Measurements from ENCODE around the gene PLK5. TPM values are rescaled to one million over a fixed set of nuclear protein-coding genes. Genes with fewer than 3 reads are reported as not detected.

The PLK5 gene
- total and polyA plus RNA-seq, 7 donors = 0.32 to 0.36 TPM; not detected in 5

- intact Hi-C loops (cut with DNase I) = no loop called here
- Histone ChIP-seq H3K36me3 (peaks cover 18 to 83% (median 48%) of the 10 kb centered on the region in 4 donors), H3K27ac (no peak overlapping the region)
Observed at GRCh38 chr19:1580382-1580781, 56.5 kb downstream of the PLK5 start.

GRCh38 chr19:1580957-1581356 is 57.1 kb downstream of the PLK5 start:
- Histone ChIP-seq H3K9me3 (no peaks in the 10 kb centered on the region), H3K27me3 (no peaks in the 10 kb centered on the region), H3K4me3 (no peak overlapping the region), H3K4me1 (no peaks in the 10 kb centered on the region), H3K36me3 (peaks cover 18 to 86% (median 48%) of the 10 kb centered on the region in 4 donors), H3K27ac (no peak overlapping the region)
- TF ChIP-seq POLR2AphosphoS5 (IDR thresholded peaks at IDR 0.05) (no peak), POLR2A (IDR thresholded peaks at IDR 0.05) (no peak), EP300 (IDR thresholded peaks at IDR 0.05) (no peak), CTCF (IDR thresholded peaks at IDR 0.05) (no peak)
- no peak for DNase-seq
- WGBS, 2 donors = 96 to 97% methylated on average over 22 of the region's 22 CpGs
- intact Hi-C loops (cut with DNase I) = no loop called here

More at GRCh38 chr19:1580382-1580781, 56.5 kb downstream of the PLK5 start:
- WGBS, 2 donors = 94 to 95% methylated on average over 20 of the region's 20 CpGs
- Histone ChIP-seq H3K27me3 (no peaks in the 10 kb centered on the region), H3K4me3 (no peak overlapping the region), H3K4me1 (no peaks in the 10 kb centered on the region), H3K9me3 (no peaks in the 10 kb centered on the region)
- TF ChIP-seq POLR2AphosphoS5 (IDR thresholded peaks at IDR 0.05) (no peak), EP300 (IDR thresholded peaks at IDR 0.05) (no peak), CTCF (IDR thresholded peaks at IDR 0.05) (no peak), POLR2A (IDR thresholded peaks at IDR 0.05) (no peak)
- no peak for DNase-seq

GRCh38 chr19:1582201-1582600 is 58.3 kb downstream of the PLK5 start:
- intact Hi-C loops (cut with DNase I) = no loop called here
- no peak overlapping the region for H3K27ac ChIP-seq
- H3K27me3 ChIP-seq = no peaks in the 10 kb centered on the region
- H3K4me3 ChIP-seq = no peak overlapping the region
- peaks cover 0 to 3% (median 0%) of the 10 kb centered on the region in 4 donors for H3K4me1 ChIP-seq
- 52 to 82% methylated on average over 9 of the region's 9 CpGs for WGBS, 2 donors
- peaks cover 18 to 76% (median 48%) of the 10 kb centered on the region in 4 donors for H3K36me3 ChIP-seq
- no peaks in the 10 kb centered on the region for H3K9me3 ChIP-seq
- TF ChIP-seq POLR2A (IDR thresholded peaks at IDR 0.05) (no peak), POLR2AphosphoS5 (IDR thresholded peaks at IDR 0.05) (no peak)
- DNase-seq = no peak

GRCh38 chr19:1584500-1585242 is 60.8 kb downstream of the PLK5 start:
- intact Hi-C loops (cut with DNase I) = no loop called here
- H3K27me3 ChIP-seq = no peaks in the 10 kb centered on the region
- 92 to 97% methylated on average over 87 of the region's 87 CpGs for WGBS, 2 donors
- no peaks in the 10 kb centered on the region for H3K9me3 ChIP-seq
- no peak for DNase-seq
- TF ChIP-seq CTCF (IDR thresholded peaks at IDR 0.05) = no peak
- TF ChIP-seq POLR2AphosphoS5 (IDR thresholded peaks at IDR 0.05) = no peak
- TF ChIP-seq EP300 (IDR thresholded peaks at IDR 0.05) = no peak
- TF ChIP-seq POLR2A (IDR thresholded peaks at IDR 0.05) = no peak
- peaks cover 18 to 54% (median 39%) of the 10 kb centered on the region in 4 donors for H3K36me3 ChIP-seq
- peaks cover 0 to 8% (median 0%) of the 10 kb centered on the region in 4 donors for H3K4me1 ChIP-seq
- no peak overlapping the region for H3K27ac ChIP-seq
- H3K4me3 ChIP-seq = no peak overlapping the region

GRCh38 chr19:1585243-1585580 is 61.3 kb downstream of the PLK5 start:
- TF ChIP-seq CTCF (IDR thresholded peaks at IDR 0.05) (no peak), POLR2AphosphoS5 (IDR thresholded peaks at IDR 0.05) (no peak), EP300 (IDR thresholded peaks at IDR 0.05) (no peak), POLR2A (IDR thresholded peaks at IDR 0.05) (no peak)
- peaks cover 12 to 49% (median 34%) of the 10 kb centered on the region in 4 donors for H3K36me3 ChIP-seq
- intact Hi-C loops (cut with DNase I) = no loop called here
- H3K4me1 ChIP-seq = peaks cover 0 to 11% (median 2%) of the 10 kb centered on the region in 4 donors
- H3K27ac ChIP-seq = no peak overlapping the region
- 92 to 97% methylated on average over 13 of the region's 13 CpGs for WGBS, 2 donors
- H3K27me3 ChIP-seq = no peaks in the 10 kb centered on the region
- DNase-seq = peak; percentile 64
- no peaks in the 10 kb centered on the region for H3K9me3 ChIP-seq
- no peak overlapping the region for H3K4me3 ChIP-seq

Small RNA genes lying within 50 kb of the gene (small RNA-seq; reads per million reads assigned to genes)
- gene AC005943.2 (0 reads per million in 3 donors), gene RN7SL477P (0 reads per million in 3 donors)

Other genes starting within 250 kb of the PLK5 start
- gene FAM174C, start 248.5 kb upstream of the PLK5 start, total RNA-seq = 10 to 100 TPM; 24.7 to 49.3 (median 29.8) TPM
- gene FAM174C, start 248.5 kb upstream of the PLK5 start, polyA plus RNA-seq = 10 to 100 TPM; 37.0 to 87.8 (median 60.1) TPM
- not detected for gene EFNA2, start 238.2 kb upstream of the PLK5 start, total RNA-seq
- gene EFNA2, start 238.2 kb upstream of the PLK5 start, polyA plus RNA-seq = 10 to 100 TPM; 23.4 to 40.6 (median 25.2) TPM
- 100 to 1,000 TPM in 3 of 4 donors, 10 to 100 TPM in 1; 99.4 to 156 (median 128) TPM for gene NDUFS7, start 140.2 kb upstream of the PLK5 start, total RNA-seq
- gene NDUFS7, start 140.2 kb upstream of the PLK5 start, polyA plus RNA-seq = 100 to 1,000 TPM; 182 to 262 (median 192) TPM
- 10 to 100 TPM in 3 of 4 donors, 1 to 10 TPM in 1; 7.8 to 16.6 (median 11.5) TPM for gene GAMT, start 122.5 kb upstream of the PLK5 start, total RNA-seq
- 1 to 10 TPM; 1.8 to 6.0 (median 5.7) TPM for gene GAMT, start 122.5 kb upstream of the PLK5 start, polyA plus RNA-seq
- 10 to 100 TPM; 28.2 to 54.4 (median 42.2) TPM for gene DAZAP1, start 116.5 kb upstream of the PLK5 start, total RNA-seq
- 100 to 1,000 TPM in 1 of 3 donors, 10 to 100 TPM in 2; 51.1 to 132 (median 51.6) TPM for gene DAZAP1, start 116.5 kb upstream of the PLK5 start, polyA plus RNA-seq
- 1,000 to 10,000 TPM; 3,601 to 5,641 (median 3,840) TPM for gene RPS15, start 85.7 kb upstream of the PLK5 start, total RNA-seq
- gene RPS15, start 85.7 kb upstream of the PLK5 start, polyA plus RNA-seq = 1,000 to 10,000 TPM; 2,516 to 4,453 (median 3,359) TPM
- 1 to 10 TPM in 2 of 4 donors, under 1 TPM in 2; under 0.01 to 2.0 (median 0.91) TPM for gene APC2, start 74.0 kb upstream of the PLK5 start, total RNA-seq
- 1 to 10 TPM in 1 of 3 donors, not detected in 2; 1.2 TPM for gene APC2, start 74.0 kb upstream of the PLK5 start, polyA plus RNA-seq
- 10 to 100 TPM; 19.6 to 26.0 (median 22.2) TPM for gene C19orf25, start 44.9 kb upstream of the PLK5 start, total RNA-seq
- 10 to 100 TPM; 38.4 to 51.5 (median 48.3) TPM for gene C19orf25, start 44.9 kb upstream of the PLK5 start, polyA plus RNA-seq
- gene PCSK4, start 33.7 kb upstream of the PLK5 start, total RNA-seq = 1 to 10 TPM in 3 of 4 donors, under 1 TPM in 1; 0.99 to 5.0 (median 3.1) TPM
- gene PCSK4, start 33.7 kb upstream of the PLK5 start, polyA plus RNA-seq = 1 to 10 TPM in 2 of 3 donors, not detected in 1; 1.2 to 4.1 TPM
- gene REEP6, start 32.9 kb upstream of the PLK5 start, total RNA-seq = 1 to 10 TPM in 2 of 4 donors, under 1 TPM in 1, not detected in 1; 0.33 to 2.9 (median 1.6) TPM
- gene REEP6, start 32.9 kb upstream of the PLK5 start, polyA plus RNA-seq = 1 to 10 TPM in 2 of 3 donors, under 1 TPM in 1; 0.92 to 5.6 (median 2.4) TPM
- 1 to 10 TPM in 2 of 4 donors, under 1 TPM in 2; 0.71 to 5.8 (median 1.8) TPM for gene ADAMTSL5, start 11.1 kb upstream of the PLK5 start, total RNA-seq
- gene ADAMTSL5, start 11.1 kb upstream of the PLK5 start, polyA plus RNA-seq = 1 to 10 TPM in 2 of 3 donors, not detected in 1; 1.6 to 1.8 TPM
- 10 to 100 TPM in 3 of 4 donors, 1 to 10 TPM in 1; 7.4 to 16.1 (median 12.9) TPM for gene MEX3D, start 44.2 kb downstream of the PLK5 start, total RNA-seq
- 10 to 100 TPM in 1 of 3 donors, 1 to 10 TPM in 2; 4.8 to 10.3 (median 5.1) TPM for gene MEX3D, start 44.2 kb downstream of the PLK5 start, polyA plus RNA-seq
- 10 to 100 TPM; 52.3 to 88.6 (median 71.3) TPM for gene MBD3, start 68.8 kb downstream of the PLK5 start, total RNA-seq
- 100 to 1,000 TPM in 1 of 3 donors, 10 to 100 TPM in 2; 26.1 to 105 (median 33.0) TPM for gene MBD3, start 68.8 kb downstream of the PLK5 start, polyA plus RNA-seq
- gene UQCR11, start 81.4 kb downstream of the PLK5 start, total RNA-seq = 100 to 1,000 TPM in 3 of 4 donors, 10 to 100 TPM in 1; 81.1 to 176 (median 122) TPM
- gene UQCR11, start 81.4 kb downstream of the PLK5 start, polyA plus RNA-seq = 100 to 1,000 TPM; 158 to 339 (median 330) TPM
- gene TCF3, start 128.5 kb downstream of the PLK5 start, total RNA-seq = 10 to 100 TPM; 29.6 to 50.2 (median 31.8) TPM
- gene TCF3, start 128.5 kb downstream of the PLK5 start, polyA plus RNA-seq = 10 to 100 TPM; 18.6 to 66.9 (median 28.4) TPM
- gene ONECUT3, start 229.4 kb downstream of the PLK5 start, total RNA-seq = not detected
- gene ONECUT3, start 229.4 kb downstream of the PLK5 start, polyA plus RNA-seq = not detected